Measurements from ENCODE around the gene ANKRD17. TPM values are rescaled to one million over a fixed set of nuclear protein-coding genes. Genes with fewer than 3 reads are reported as not detected.

ANKRD17 gene
- total RNA-seq, 4 donors from 2014 or later: 25.0 to 75.6 (median 56.7) TPM

- no peak overlapping the region for H3K27ac ChIP-seq
- no peaks in the 10 kb centered on the region for H3K27me3 ChIP-seq
- TF ChIP-seq, protein P1, sequence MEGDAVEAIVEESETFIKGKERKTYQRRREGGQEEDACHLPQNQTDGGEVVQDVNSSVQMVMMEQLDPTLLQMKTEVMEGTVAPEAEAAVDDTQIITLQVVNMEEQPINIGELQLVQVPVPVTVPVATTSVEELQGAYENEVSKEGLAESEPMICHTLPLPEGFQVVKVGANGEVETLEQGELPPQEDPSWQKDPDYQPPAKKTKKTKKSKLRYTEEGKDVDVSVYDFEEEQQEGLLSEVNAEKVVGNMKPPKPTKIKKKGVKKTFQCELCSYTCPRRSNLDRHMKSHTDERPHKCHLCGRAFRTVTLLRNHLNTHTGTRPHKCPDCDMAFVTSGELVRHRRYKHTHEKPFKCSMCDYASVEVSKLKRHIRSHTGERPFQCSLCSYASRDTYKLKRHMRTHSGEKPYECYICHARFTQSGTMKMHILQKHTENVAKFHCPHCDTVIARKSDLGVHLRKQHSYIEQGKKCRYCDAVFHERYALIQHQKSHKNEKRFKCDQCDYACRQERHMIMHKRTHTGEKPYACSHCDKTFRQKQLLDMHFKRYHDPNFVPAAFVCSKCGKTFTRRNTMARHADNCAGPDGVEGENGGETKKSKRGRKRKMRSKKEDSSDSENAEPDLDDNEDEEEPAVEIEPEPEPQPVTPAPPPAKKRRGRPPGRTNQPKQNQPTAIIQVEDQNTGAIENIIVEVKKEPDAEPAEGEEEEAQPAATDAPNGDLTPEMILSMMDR (IDR thresholded peaks at IDR 0.05): no peak
- no peak for TF ChIP-seq POLR2A (IDR thresholded peaks at IDR 0.05)
- H3K4me1 ChIP-seq: no peaks in the 10 kb centered on the region
- H3K36me3 ChIP-seq: no peaks in the 10 kb centered on the region
- intact Hi-C loops (cut with DNase I; ENCODE audit: low total_unique reads): no loop called here
- H3K4me3 ChIP-seq: no peak overlapping the region
- DNase-seq: no peak
- peaks cover 0 to 6% of the 10 kb centered on the region in 2 donors for H3K9me3 ChIP-seq
Observed at GRCh38 chr4:73170518-73171198, 87.9 kb downstream of the ANKRD17 start.

- Histone ChIP-seq H3K27me3 (no peaks in the 10 kb centered on the region), H3K4me3 (no peak overlapping the region), H3K9me3 (peaks cover 0 to 6% of the 10 kb centered on the region in 2 donors), H3K36me3 (no peaks in the 10 kb centered on the region), H3K4me1 (no peaks in the 10 kb centered on the region), H3K27ac (no peak overlapping the region)
- intact Hi-C loops (cut with DNase I; ENCODE audit: low total_unique reads): no loop called here
- TF ChIP-seq POLR2A (IDR thresholded peaks at IDR 0.05): no peak
- TF ChIP-seq, protein P1 (IDR thresholded peaks at IDR 0.05): no peak
- no peak for DNase-seq
Observed at GRCh38 chr4:73166212-73166611, 92.4 kb downstream of the ANKRD17 start.

DNA sequence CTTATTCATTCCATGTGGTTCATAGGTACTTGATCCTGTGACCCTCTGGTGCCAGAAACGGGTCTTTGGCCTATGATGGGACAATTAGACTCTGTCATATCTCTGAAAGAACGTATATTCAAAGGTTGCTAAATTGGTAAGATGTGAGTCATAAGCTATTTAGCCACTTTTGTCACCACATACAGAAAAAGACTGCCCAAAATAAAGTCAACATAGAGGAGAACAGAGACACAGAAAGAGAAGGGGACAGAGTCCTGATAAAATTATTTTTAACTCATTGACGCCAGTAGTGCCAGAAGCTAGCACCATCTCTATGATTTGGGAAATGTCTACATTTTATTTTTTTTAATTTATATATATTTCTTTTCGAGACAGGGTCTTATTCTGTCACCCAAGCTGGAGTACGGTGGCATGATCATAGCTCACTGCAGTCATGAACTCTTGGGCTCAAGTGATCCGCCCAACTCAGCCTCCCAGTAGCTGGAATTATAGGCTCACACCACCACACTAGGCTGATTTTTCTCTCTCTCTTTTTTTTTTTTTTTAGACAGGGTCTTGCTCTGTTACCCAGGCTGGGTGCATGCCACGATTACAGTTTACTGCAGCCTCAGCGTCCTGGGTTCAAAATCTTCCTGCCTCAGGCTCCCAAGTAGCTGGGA lies 96.9 kb downstream of the ANKRD17 start:
- H3K36me3 ChIP-seq: no peaks in the 10 kb centered on the region
- H3K27me3 ChIP-seq: no peaks in the 10 kb centered on the region
- H3K27ac ChIP-seq: no peak overlapping the region
- DNase-seq: no peak
- peaks cover 0 to 6% of the 10 kb centered on the region in 2 donors for H3K9me3 ChIP-seq
- TF ChIP-seq, protein P1 (IDR thresholded peaks at IDR 0.05): no peak
- TF ChIP-seq POLR2A (IDR thresholded peaks at IDR 0.05): no peak
- H3K4me1 ChIP-seq: no peaks in the 10 kb centered on the region
- intact Hi-C loops (cut with DNase I; ENCODE audit: low total_unique reads): no loop called here
- no peak overlapping the region for H3K4me3 ChIP-seq

DNA sequence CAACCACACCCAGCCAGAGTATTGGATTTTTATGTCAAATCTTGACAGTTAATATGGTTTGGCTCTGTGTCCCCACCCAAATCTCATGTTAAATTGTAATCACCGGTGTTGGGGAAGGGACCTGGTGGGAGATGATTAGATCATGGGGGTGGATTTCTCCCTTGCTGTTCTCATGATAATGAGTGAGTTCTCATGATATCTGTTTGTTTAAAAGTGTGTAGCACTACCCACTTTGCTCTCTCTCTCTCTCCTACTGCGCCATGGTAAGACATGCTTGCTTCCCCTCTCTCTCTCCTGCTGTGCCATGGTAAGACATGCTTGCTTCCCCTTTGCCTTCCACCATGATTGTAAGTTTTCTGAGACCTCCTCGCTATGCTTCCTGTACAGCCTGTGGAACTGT lies 102.2 kb downstream of the ANKRD17 start:
- TF ChIP-seq POLR2A (IDR thresholded peaks at IDR 0.05): no peak
- TF ChIP-seq, protein P1 (IDR thresholded peaks at IDR 0.05): no peak
- Histone ChIP-seq H3K27me3 (no peaks in the 10 kb centered on the region), H3K36me3 (no peaks in the 10 kb centered on the region), H3K9me3 (no peaks in the 10 kb centered on the region), H3K4me3 (no peak overlapping the region), H3K4me1 (peaks cover 0 to 4% of the 10 kb centered on the region in 2 donors), H3K27ac (no peak overlapping the region)
- intact Hi-C loops (cut with DNase I; ENCODE audit: low total_unique reads): no loop called here
- DNase-seq: no peak

DNA sequence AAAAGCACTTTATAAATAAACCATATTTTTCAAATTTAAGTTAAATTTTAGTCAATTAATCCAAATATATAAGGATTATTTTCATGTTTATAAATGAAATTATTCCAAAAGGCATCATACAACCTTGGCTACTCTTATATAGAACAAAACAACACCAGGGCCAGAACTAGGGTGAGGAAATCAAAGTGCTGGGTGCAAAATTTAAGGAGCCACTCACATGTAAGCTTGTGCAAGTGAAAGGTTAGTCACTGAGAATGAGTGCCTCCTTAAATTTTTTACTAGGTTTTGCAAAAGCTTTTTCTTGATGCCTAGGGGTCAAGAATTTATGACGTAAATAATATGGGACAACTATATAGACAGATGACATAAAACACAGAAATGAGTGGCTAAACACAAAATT lies 105.7 kb downstream of the ANKRD17 start:
- intact Hi-C loops (cut with DNase I; ENCODE audit: low total_unique reads): no loop called here

More for the DNA sequence above, 105.7 kb downstream of the ANKRD17 start:
- DNase-seq: no peak
- H3K27ac ChIP-seq: no peak overlapping the region
- peaks cover 0 to 4% of the 10 kb centered on the region in 2 donors for H3K4me1 ChIP-seq
- no peak for TF ChIP-seq POLR2A (IDR thresholded peaks at IDR 0.05)
- TF ChIP-seq, protein P1 (IDR thresholded peaks at IDR 0.05): no peak
- H3K27me3 ChIP-seq: no peaks in the 10 kb centered on the region
- no peaks in the 10 kb centered on the region for H3K9me3 ChIP-seq
- H3K36me3 ChIP-seq: no peaks in the 10 kb centered on the region
- H3K4me3 ChIP-seq: no peak overlapping the region

Data from uterus (tissue), 4 donors.